HG02943 (cell line): Measurements from ENCODE around the gene SCAMP1.
A peak's percentile ranks its signal among the peaks of the same experiment; 100 is the strongest.
"Not testable (repeated sequence)": the region's sequence is repeated elsewhere in the genome, so short reads cannot be mapped to it uniquely, and the experiment has no call there.

ENCODE experiments used
- ATAC-seq: cut with Tn5 transposase; IDR thresholded peaks from one replicate; pipeline ENCODE4 v1.9.1; 2021; ENCODE audit warnings: mild to moderate bottlenecking, low read depth, moderate library complexity; ENCODE audit not compliant: unreplicated experiment

SCAMP1 gene

GRCh38 chr5:78419396-78419795, 59.0 kb downstream of the SCAMP1 start:
- peak; percentile 65 for ATAC-seq

GRCh38 chr5:78420548-78420947, 60.1 kb downstream of the SCAMP1 start:
- ATAC-seq, result no peak

DNA sequence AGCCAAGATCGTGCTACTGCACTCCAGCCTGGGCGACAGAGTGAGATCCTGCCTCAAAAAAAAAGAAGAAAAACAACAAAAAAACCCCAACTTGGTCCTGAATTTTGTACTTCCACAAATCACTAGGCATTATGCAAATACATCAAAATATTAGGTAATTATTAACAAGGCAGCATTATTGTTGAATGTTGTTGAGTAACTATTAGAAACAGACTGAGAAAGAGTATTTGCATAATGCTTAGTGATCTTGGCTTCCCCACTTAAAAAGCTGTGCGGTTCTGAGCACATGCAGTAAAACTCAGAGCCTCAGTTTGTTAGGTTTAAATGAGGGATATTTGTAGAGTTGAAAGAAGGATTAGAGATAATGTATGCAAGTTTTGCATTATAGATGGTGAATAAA, 64.2 kb downstream of the SCAMP1 start:
- ATAC-seq, result no peak

GRCh38 chr5:78429332-78429980, 69.0 kb downstream of the SCAMP1 start:
- no peak for ATAC-seq

GRCh38 chr5:78430866-78431265, 70.4 kb downstream of the SCAMP1 start:
- no peak for ATAC-seq

DNA sequence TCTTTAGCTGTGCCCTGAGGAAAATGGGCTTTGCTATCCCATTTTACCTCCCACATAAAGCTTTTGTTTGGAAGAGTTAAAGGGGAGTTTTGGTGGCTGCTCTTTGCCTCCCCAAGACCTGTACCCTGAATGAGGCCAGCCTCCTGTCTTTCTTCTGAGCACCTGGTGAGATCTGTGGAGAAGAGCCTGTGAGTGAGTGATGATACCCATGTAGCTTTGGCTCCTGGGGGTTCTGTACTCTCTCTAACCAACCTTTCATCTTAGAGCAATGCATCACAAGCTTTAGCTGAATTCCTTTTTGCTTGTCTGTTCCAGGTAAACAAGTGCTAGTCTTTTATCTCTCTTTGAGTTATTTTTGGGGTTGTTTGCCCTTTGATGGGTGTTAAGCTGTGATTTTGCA, 73.6 kb downstream of the SCAMP1 start:
- no peak for ATAC-seq

DNA sequence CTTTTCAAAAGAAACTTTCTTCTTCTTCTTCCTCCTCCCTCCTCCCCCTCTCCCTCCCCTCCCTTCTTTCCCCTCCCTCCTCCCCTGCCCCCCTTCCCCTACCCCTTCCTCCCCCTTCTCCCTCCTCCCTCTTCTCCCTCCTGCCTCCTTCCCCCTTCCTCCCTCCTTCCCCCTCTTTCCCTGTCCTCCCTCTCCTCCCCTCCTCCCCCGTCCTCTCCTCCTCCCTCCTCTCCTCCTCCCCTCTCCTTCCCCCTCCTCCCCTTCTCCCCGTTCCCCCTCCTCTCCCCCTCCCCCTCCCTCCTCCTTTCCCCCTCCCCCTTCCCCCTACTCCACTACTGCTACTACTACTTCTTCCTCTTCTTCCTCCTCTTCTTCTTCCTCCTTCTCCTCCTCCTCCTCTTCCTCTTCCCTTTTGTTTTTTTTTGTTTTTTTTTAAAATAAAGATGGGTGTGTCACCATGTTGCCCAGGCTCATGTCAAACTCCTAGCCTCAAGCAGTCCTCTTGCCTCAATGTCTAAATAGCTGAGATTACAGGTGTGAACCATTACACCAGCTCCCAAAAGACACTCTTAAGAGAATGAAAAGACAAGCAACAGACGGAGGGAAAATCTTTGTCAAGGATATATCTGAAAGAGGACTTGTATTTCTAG, 87.5 kb downstream of the SCAMP1 start:
- no peak for ATAC-seq

GRCh38 chr5:78449103-78449502, 88.7 kb downstream of the SCAMP1 start:
- ATAC-seq, result no peak

DNA sequence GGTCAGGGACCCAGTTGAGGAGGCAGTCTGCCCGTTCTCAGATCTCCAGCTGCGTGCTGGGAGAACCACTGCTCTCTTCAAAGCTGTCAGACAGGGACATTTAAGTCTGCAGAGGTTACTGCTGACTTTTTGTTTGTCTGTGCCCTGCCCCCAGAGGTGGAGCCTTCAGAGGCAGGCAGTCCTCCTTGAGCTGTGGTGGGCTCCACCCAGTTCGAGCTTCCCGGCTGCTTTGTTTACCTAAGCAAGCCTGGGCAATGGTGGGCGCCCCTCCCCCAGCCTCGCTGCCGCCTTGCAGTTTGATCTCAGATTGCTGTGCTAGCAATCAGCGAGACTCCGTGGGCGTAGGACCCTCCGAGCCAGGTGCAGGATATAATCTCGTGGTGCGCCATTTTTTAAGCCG, 97.1 kb downstream of the SCAMP1 start:
- ATAC-seq, result not testable (repeated sequence)

DNA sequence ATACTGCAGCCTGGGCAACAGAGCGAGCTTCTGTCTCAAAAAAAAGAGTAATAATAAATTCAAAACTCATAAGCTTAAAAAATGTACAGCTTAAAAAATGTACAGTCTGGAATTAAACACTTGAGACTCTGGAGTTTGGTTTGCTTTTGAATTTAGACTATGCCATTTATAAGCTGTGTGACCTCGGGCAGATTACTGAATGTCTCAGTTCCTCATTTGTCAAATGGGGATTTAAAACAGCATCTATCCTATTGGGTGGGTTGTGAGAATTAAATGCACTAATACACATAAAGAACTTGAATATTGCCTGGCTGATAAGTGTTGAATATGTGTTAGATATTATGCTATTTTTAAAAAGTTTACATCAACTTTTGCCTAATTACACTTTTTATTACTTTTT, 98.4 kb downstream of the SCAMP1 start:
- ATAC-seq, result no peak

DNA sequence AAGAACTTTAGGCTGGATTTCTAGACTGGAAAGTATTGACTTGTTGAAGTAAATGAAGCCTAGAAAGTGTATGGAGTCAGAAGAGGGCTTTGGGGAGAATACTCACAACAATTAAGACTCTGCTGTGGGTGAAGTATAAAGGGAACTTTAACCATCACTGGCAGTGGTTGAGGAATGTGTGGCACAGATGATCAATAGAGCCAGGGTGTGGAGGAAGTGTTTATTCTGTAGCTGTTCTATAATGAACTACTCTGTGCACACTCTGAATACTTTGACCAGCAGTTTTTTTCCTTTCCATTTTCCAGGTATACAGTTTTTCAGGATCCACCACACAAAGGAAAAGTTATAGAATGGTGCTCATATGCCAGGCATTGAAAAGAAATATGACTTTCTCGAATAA, 106.7 kb downstream of the SCAMP1 start:
- ATAC-seq, result no peak

DNA sequence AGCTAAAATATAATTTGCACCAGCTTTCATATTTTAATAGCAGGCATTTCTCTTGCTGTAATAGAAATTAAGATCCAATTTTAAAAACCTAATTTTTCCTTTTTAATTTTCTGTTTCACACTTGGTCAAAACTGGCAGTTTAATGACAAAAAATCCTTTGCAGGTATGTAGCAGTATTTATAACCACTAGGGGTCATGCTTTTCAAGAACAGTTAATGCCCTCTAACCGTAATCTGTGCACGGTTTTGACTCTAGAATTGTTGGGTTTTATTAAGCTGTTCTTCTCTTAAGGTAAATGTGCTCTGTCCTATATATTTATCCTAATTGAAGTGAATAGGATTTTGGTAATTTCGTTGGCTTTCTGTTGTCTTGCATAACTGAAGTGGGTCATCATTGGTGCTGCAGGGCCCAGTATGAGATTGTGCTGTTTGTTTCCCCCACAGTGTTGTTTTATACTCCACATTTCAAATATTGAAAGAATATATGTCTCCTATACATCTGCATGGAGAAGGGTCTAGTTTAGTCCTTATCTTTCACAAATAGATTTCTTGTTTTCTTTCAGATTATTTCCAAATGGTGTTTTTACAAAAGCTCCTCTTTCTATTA, 107.4 kb downstream of the SCAMP1 start:
- no peak for ATAC-seq

DNA sequence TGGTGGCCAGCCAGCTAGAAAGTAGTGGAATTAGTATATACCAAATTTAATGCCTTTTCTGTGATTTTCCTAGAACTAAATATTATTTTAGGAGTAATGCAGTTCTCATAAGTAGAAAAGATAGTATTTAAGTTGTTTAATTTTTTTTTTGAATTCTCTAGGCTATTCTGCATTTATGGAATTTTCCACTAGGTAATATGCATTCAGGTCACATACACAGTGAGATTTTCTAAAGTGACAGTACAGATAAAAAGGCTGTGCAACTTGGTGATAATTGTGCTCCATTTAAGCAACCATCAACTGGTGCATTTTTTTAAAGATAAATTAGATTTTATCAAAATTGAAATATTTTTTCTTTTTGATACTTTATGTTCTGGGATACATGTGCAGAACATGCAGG, 111.5 kb downstream of the SCAMP1 start:
- no peak for ATAC-seq

GRCh38 chr5:78472469-78473106, 112.2 kb downstream of the SCAMP1 start:
- no peak for ATAC-seq

DNA sequence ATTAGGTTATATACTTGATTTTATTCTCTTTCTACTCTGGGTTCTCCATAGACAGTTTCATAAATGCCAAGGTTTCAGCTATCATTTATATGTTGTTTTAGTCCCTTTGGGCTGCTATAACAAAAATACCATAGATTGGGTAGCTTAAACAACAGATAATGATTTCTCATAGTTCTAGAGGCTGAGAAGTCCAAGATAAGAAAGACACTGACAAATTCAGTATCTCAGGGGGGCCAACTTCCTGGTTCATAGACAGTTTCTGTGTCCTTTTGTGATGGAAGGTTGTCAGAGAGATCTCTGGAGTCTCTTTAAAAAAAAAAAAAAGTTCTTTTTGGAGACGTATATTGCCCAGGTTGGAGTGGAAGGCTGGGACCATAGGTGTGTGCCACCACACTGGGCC, 113.3 kb downstream of the SCAMP1 start:
- no peak for ATAC-seq

GRCh38 chr5:78475370-78475769, 115.0 kb downstream of the SCAMP1 start:
- ATAC-seq, result no peak

DNA sequence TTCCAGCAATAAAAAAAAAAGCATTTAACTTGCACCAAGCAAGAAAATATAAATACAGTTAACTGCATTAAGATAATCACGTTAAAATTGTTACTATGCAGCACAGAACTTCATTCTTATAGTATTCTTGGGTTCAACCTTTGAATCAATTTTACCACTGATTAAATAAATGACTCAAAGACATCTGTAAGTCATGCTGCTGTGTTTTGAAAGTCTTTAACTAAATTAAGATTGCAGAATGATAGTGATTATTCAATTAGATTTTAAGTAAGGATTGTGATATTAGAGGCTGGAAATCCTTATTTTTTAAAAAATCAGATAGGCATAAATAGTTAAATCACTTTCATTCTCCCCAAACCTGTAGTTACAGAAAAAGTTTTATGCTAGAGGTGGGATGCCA, 116.4 kb downstream of the SCAMP1 start:
- ATAC-seq, result no peak

- ATAC-seq, result no peak
Observed at GRCh38 chr5:78482948-78483347, 122.5 kb downstream of the SCAMP1 start.

GRCh38 chr5:78483809-78484521, 123.5 kb downstream of the SCAMP1 start:
- ATAC-seq, result no peak

DNA sequence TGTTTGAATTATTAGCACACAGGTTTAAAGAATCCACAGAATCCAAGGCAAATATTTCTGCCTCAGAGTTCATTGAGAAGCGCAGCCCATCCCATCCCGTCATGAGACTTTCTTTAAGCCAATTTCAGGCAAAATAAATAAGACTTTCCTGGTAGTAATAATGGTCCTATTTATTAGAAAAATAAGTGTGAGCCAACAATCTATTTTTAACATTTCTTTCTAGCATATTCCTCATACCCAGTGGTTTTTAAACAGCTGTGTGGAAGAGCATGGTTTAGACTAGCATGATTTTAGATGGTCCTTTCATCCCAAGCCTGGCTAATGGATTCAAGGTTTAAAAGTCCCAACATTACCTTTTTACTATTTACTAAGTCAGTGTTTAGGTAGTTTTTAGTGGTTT, 125.8 kb downstream of the SCAMP1 start:
- ATAC-seq, result no peak

DNA sequence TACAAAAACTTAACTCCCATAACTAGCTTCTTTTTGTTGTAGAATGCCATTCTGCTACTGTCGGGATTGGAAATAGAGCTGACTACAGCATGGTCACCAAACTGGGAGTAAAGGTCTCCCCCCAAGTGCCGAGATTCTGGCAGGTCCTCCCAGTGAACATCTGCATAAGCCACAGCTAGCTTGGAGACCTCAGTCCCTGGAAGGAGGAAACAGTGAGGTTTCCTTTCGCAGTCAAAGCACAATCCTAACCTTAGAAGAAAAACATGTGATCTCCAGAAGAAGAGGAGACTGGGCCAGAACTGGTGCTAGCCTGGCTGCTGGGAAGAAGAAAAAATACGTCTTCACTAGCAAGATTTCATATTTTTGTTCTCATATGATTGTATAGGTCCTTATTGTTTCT, 127.4 kb downstream of the SCAMP1 start:
- ATAC-seq, result no peak
